ENCODE measurements around the gene ZC3HAV1L. TPM values are rescaled to one million over a fixed set of nuclear protein-coding genes. Genes with fewer than 3 reads are reported as not detected.

ZC3HAV1L gene
- polyA plus RNA-seq, 2 of the 4 experiments (the other 2 are of a cell fraction): 8.8 to 15.6 TPM

DNA sequence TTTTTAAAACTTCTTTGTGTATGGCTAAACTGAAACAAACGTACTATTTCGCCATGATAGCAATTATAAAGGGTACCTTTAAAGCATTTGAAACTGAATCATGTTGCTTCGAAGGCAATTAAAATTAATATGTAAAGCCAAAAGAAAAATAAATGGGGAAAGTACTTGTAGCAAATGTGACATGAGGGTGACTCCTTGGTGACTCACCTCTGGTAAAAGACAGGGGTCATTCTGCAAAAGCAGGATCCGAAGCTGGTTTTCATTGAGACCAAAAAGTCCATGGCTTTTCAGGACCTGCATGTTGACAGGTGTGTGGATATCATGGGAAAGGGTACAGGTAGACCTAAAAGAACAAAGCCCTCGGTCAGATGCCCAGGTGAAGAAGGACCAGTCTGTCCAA, 1.5 kb downstream of the ZC3HAV1L start:
- DNase-seq (ENCODE audit: low read depth in 1 of 2, low spot score in 1 of 2): peak in 1 of 2 experiments; percentile 31
- peak overlapping the region; percentile 77 for H3K4me3 ChIP-seq
- FAIRE-seq: no peak
- WGBS (ENCODE audit: missing lambda C conversion rate): 66% methylated on average over 5 of the region's 5 CpGs
- H3K4me1 ChIP-seq: peaks cover 11% of the 10 kb centered on the region
- H3K9me3 ChIP-seq: no peaks in the 10 kb centered on the region
- no peak for TF ChIP-seq ZC3H11A (IDR thresholded peaks at IDR 0.05)
- no peak for TF ChIP-seq HOXA7 (CRISPR knock-in tag; IDR thresholded peaks at IDR 0.05)
- no peak for TF ChIP-seq TFCP2L1 (CRISPR knock-in tag; IDR thresholded peaks at IDR 0.05)
- TF ChIP-seq, protein P1, sequence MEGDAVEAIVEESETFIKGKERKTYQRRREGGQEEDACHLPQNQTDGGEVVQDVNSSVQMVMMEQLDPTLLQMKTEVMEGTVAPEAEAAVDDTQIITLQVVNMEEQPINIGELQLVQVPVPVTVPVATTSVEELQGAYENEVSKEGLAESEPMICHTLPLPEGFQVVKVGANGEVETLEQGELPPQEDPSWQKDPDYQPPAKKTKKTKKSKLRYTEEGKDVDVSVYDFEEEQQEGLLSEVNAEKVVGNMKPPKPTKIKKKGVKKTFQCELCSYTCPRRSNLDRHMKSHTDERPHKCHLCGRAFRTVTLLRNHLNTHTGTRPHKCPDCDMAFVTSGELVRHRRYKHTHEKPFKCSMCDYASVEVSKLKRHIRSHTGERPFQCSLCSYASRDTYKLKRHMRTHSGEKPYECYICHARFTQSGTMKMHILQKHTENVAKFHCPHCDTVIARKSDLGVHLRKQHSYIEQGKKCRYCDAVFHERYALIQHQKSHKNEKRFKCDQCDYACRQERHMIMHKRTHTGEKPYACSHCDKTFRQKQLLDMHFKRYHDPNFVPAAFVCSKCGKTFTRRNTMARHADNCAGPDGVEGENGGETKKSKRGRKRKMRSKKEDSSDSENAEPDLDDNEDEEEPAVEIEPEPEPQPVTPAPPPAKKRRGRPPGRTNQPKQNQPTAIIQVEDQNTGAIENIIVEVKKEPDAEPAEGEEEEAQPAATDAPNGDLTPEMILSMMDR (IDR thresholded peaks at IDR 0.05): no peak
- no peak for TF ChIP-seq FOSL2 (IDR thresholded peaks at IDR 0.05)
- peak; percentile 28; the same call in 1 of the 2 replicates for TF ChIP-seq FOSL2 (CRISPR knock-in tag; IDR thresholded peaks at IDR 0.05)
- no peak for TF ChIP-seq POLR2A (IDR thresholded peaks at IDR 0.05; ENCODE audit: low read length)
- no peak for TF ChIP-seq POLR2AphosphoS2 (conservative IDR thresholded peaks at IDR 0.05; ENCODE audit: low read length)
- no peak for TF ChIP-seq FOXS1 (CRISPR knock-in tag; IDR thresholded peaks at IDR 0.05)
- H3K4me2 ChIP-seq: peak overlapping the region; percentile 78
- CTCF ChIA-PET: interaction anchor here (0.8 to 7.3 kb wide), 6 partner anchors 13 to 148 kb away, joined by 3 to 31 read pairs (median 4); no protein-coding TSS in a partner anchor
- POLR2A ChIA-PET: no interaction called here
- no peak for ATAC-seq
- peak overlapping the region; percentile 94 to 98; a peak in 5 of 6 replicates for H3K27ac ChIP-seq

DNA sequence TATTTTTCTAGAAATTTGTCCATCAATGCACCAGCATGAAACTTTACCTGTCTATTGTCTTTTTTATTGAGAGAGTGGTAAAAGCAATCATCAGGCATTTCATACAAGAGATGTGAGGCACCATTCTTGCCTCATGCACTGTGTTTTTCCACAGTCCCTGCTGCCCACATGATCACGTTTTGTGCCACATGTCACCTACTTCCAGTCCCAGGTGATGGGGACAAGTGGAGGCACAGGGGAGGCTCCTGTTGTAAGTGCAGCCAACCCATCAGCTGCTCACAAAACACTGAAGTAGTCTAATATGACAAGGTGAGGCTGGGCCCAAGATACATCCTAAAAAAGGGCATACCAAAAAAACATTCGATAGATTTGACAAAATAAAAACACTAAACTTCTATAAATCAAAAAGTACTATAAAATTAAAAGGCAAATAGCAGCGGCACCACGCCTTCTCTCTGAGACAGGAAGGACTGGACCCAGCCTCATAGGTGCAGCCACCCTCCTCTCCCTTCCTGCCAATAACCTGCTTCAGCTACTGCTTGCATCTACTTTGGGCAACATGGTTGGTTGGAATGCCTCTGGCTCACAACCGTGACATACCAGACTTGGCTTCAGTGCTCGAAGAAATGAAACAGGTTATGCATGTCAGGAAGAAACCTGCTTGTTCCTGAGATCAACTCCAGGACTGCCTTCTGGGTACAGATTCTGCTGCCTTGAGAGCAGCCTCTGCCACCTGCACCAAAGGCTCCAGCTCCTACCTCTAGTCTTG, 2.3 kb downstream of the ZC3HAV1L start:
- POLR2A ChIA-PET: no interaction called here
- no peak for FAIRE-seq
- CTCF ChIA-PET: interaction anchor here (0.8 to 7.3 kb wide), 3 partner anchors 12 to 41 kb away, joined by 3 to 31 read pairs (median 4); no protein-coding TSS in a partner anchor
- peaks cover 11% of the 10 kb centered on the region for H3K4me1 ChIP-seq
- 89% methylated on average over 6 of the region's 6 CpGs for WGBS (ENCODE audit: missing lambda C conversion rate)
- no peaks in the 10 kb centered on the region for H3K9me3 ChIP-seq
- H3K4me2 ChIP-seq: peak overlapping the region; percentile 78
- ATAC-seq: no peak
- TF ChIP-seq HEYL (CRISPR knock-in tag; IDR thresholded peaks at IDR 0.05) (no peak), EHF (CRISPR knock-in tag; IDR thresholded peaks at IDR 0.05) (no peak)
- DNase-seq (ENCODE audit: low read depth in 1 of 2, low spot score in 1 of 2): no peak
- H3K4me3 ChIP-seq: no peak overlapping the region
- no peak overlapping the region for H3K27ac ChIP-seq

- H3K9me3 ChIP-seq: no peaks in the 10 kb centered on the region
- WGBS (ENCODE audit: missing lambda C conversion rate): 90% methylated on average over 4 of the region's 4 CpGs
- H3K4me1 ChIP-seq: peaks cover 11% of the 10 kb centered on the region
- ChIA-PET POLR2A (no interaction called here), CTCF (interaction anchor here (1.3 to 7.3 kb wide), 2 partner anchors 16 to 42 kb away, joined by 4 to 31 read pairs; no protein-coding TSS in a partner anchor)
- no peak for ATAC-seq
- no peak for DNase-seq (ENCODE audit: low read depth in 1 of 2, low spot score in 1 of 2)
- no peak for TF ChIP-seq HOXB13 (CRISPR knock-in tag; IDR thresholded peaks at IDR 0.05; ENCODE audit: low read depth)
- no peak for TF ChIP-seq NFE2L2 (conservative IDR thresholded peaks at IDR 0.05; ENCODE audit: low read length)
- no peak for TF ChIP-seq ATOH8 (CRISPR knock-in tag; IDR thresholded peaks at IDR 0.05; ENCODE audit: low read depth)
- TF ChIP-seq ZFP36 (IDR thresholded peaks at IDR 0.05; ENCODE audit: borderline replicate concordance, partially characterized antibody): no peak
- no peak for TF ChIP-seq RFX5 (IDR thresholded peaks at IDR 0.05)
- TF ChIP-seq KDM1A (IDR thresholded peaks at IDR 0.05; ENCODE audit: low read depth): no peak
- TF ChIP-seq HMGXB4 (CRISPR knock-in tag; IDR thresholded peaks at IDR 0.05; ENCODE audit: borderline replicate concordance): no peak
- no peak for TF ChIP-seq KDM5A (IDR thresholded peaks at IDR 0.05)
- TF ChIP-seq HOXA7 (CRISPR knock-in tag; IDR thresholded peaks at IDR 0.05): no peak
- no peak for TF ChIP-seq ZSCAN20 (CRISPR knock-in tag; IDR thresholded peaks at IDR 0.05)
- H3K4me3 ChIP-seq: no peak overlapping the region
- H3K4me2 ChIP-seq: no peak overlapping the region
- no peak for FAIRE-seq
- H3K27ac ChIP-seq: no peak overlapping the region
These were observed 3.4 kb downstream of the ZC3HAV1L start for GRCh38 chr7:139032473-139032872.
